ENCODE results near the gene OBSCN.

The OBSCN gene

DNA sequence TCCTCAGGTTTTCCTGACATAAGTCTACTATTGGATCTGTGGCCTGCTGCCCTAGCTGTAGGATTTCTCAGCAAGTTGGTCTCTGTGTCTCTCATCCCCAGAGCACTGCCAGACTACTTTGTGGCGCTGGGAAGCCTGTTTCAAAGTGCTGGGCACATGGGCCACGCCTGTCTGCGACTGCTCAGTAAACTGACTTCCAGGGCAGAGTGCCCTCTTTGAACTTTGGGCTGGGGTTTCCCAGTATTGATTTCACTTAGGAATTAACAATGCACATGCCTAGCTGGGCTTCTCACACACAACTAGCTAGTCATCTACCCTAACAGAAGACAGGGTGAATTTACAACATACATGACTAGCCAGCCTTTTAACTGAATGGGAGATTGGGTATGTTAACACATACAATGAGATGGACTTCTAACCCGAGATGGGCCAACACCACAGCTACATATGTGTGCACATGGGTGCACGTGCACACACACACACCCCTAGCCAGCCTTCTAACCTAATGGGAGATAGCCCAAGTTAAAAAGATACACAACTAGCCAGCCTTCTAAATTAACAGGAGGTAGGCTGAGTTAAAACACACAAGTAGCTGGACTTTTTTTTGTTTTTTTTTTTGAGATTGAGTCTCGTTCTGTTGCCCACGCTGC is 215.7 kb downstream of the OBSCN start:
- Histone ChIP-seq H2BK12ac (ENCODE audit: low read length in 2 of 2) (no peak overlapping the region), H3K27me3 (ENCODE audit: control insufficient read depth in 1 of 2, insufficient read depth in 1 of 2, low read length in 2 of 2) (peaks cover 0 to 9% of the 10 kb centered on the region in 2 experiments), H2AK5ac (ENCODE audit: low read length, severe bottlenecking) (no peak overlapping the region), H3K23ac (ENCODE audit: low read length in 2 of 2) (no peak overlapping the region), H3K27ac (ENCODE audit: low read length, poor library complexity, severe bottlenecking) (no peak overlapping the region), H3K4me2 (ENCODE audit: low read length, poor library complexity, severe bottlenecking) (no peak overlapping the region), H3K4ac (ENCODE audit: low read depth in 1 of 2, low read length in 2 of 2) (no peak overlapping the region), H3K9me3 (ENCODE audit: control insufficient read depth, low read length) (no peaks in the 10 kb centered on the region), H3K9ac (ENCODE audit: low read length) (no peak overlapping the region), H2BK15ac (ENCODE audit: low read depth, poor library complexity, severe bottlenecking) (no peak overlapping the region), H3K79me1 (replicated peaks; ENCODE audit: low read length, poor library complexity, severe bottlenecking) (no peaks in the 10 kb centered on the region), H3K18ac (ENCODE audit: low read depth in 1 of 2, low read length in 2 of 2) (no peak overlapping the region), H2BK5ac (ENCODE audit: low read depth, low read length, poor library complexity, severe bottlenecking) (no peak overlapping the region), H2AFZ (ENCODE audit: low read depth, low read length) (no peak overlapping the region), H4K91ac (ENCODE audit: low read length) (no peak overlapping the region), H4K8ac (ENCODE audit: low read length) (peak overlapping the region; percentile 12), H2BK120ac (ENCODE audit: low read depth, low read length) (no peak overlapping the region), H3K14ac (ENCODE audit: low read length in 2 of 2) (no peak overlapping the region), H3K4me1 (ENCODE audit: control insufficient read depth, insufficient read depth, low read depth, low read length) (no peaks in the 10 kb centered on the region), H3K36me3 (ENCODE audit: control insufficient read depth in 1 of 2, insufficient read depth in 2 of 2, low read depth in 1 of 2, low read length in 2 of 2) (peaks cover 0 to 5% of the 10 kb centered on the region in 2 experiments), H3K4me3 (ENCODE audit: insufficient read depth in 1 of 2, low read depth in 1 of 2, low read length in 2 of 2) (no peak overlapping the region)
- WGBS = 96% methylated on average over 6 of the region's 7 CpGs
- no peak for DNase-seq

GRCh38 chr1:228424685-228425660 is 217.1 kb downstream of the OBSCN start:
- H3K4ac ChIP-seq (ENCODE audit: low read depth in 1 of 2, low read length in 2 of 2) = no peak overlapping the region
- no peak for DNase-seq
- WGBS = 97% methylated on average over 62 of the region's 62 CpGs
- H3K14ac ChIP-seq (ENCODE audit: low read length in 2 of 2) = no peak overlapping the region
- no peak overlapping the region for H3K18ac ChIP-seq (ENCODE audit: low read depth in 1 of 2, low read length in 2 of 2)
- no peak overlapping the region for H2BK120ac ChIP-seq (ENCODE audit: low read depth, low read length)
- no peak overlapping the region for H2BK15ac ChIP-seq (ENCODE audit: low read depth, poor library complexity, severe bottlenecking)
- H3K4me3 ChIP-seq (ENCODE audit: insufficient read depth in 1 of 2, low read depth in 1 of 2, low read length in 2 of 2) = no peak overlapping the region
- no peak overlapping the region for H3K23ac ChIP-seq (ENCODE audit: low read length in 2 of 2)
- peak overlapping the region; percentile 7 for H4K8ac ChIP-seq (ENCODE audit: low read length)
- H3K9me3 ChIP-seq (ENCODE audit: control insufficient read depth, low read length) = no peaks in the 10 kb centered on the region
- no peak overlapping the region for H2BK12ac ChIP-seq (ENCODE audit: low read length in 2 of 2)
- H3K9ac ChIP-seq (ENCODE audit: low read length) = no peak overlapping the region
- H3K79me1 ChIP-seq (replicated peaks; ENCODE audit: low read length, poor library complexity, severe bottlenecking) = no peaks in the 10 kb centered on the region
- H3K27me3 ChIP-seq (ENCODE audit: control insufficient read depth in 1 of 2, insufficient read depth in 1 of 2, low read length in 2 of 2) = peaks cover 8 to 24% of the 10 kb centered on the region in 2 experiments
- no peak overlapping the region for H2BK5ac ChIP-seq (ENCODE audit: low read depth, low read length, poor library complexity, severe bottlenecking)
- no peak overlapping the region for H2AFZ ChIP-seq (ENCODE audit: low read depth, low read length)
- no peak overlapping the region for H3K4me2 ChIP-seq (ENCODE audit: low read length, poor library complexity, severe bottlenecking)
- no peak overlapping the region for H3K27ac ChIP-seq (ENCODE audit: low read length, poor library complexity, severe bottlenecking)
- H2AK5ac ChIP-seq (ENCODE audit: low read length, severe bottlenecking) = no peak overlapping the region
- peak overlapping the region; percentile 35 for H4K91ac ChIP-seq (ENCODE audit: low read length)
- no peaks in the 10 kb centered on the region for H3K4me1 ChIP-seq (ENCODE audit: control insufficient read depth, insufficient read depth, low read depth, low read length)
- H3K36me3 ChIP-seq (ENCODE audit: control insufficient read depth in 1 of 2, insufficient read depth in 2 of 2, low read depth in 1 of 2, low read length in 2 of 2) = peaks cover 0 to 5% of the 10 kb centered on the region in 2 experiments

DNA sequence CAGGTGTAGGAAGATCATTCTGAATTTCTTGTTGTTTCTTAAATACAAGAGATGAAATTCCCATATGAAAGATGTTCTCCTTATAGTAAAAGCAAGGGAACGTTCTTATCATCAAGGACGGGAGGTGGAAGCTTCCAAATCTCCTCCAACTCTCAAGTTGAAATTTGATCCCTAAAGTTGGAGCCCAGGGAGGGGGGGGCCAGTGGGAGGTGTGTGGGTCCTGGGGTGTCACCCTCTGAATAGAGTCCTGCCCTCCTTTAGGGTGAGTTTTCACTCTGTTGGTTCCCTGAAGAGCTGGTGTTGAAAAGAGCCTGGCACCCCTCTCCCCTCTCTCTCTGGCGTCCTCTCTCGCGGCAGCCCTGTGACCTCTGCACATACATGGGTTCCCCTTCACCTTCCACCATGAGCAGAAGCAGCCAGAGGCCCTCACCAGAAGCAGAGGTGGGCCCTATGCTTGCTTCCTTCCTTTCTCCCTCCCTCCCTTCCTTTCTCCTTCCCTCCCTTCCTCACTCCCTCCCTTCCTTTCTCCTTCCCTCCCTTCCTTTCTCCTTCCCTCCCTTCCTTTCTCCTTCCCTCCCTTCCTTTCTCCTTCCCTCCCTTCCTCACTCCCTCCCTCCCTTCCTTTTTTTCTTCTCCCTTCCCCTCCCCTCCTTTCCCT is 218.8 kb downstream of the OBSCN start:
- no peaks in the 10 kb centered on the region for H3K9me3 ChIP-seq (ENCODE audit: control insufficient read depth, low read length)
- no peak overlapping the region for H3K27ac ChIP-seq (ENCODE audit: low read length, poor library complexity, severe bottlenecking)
- no peak overlapping the region for H2BK15ac ChIP-seq (ENCODE audit: low read depth, poor library complexity, severe bottlenecking)
- H3K23ac ChIP-seq (ENCODE audit: low read length in 2 of 2) = no peak overlapping the region
- H2AK5ac ChIP-seq (ENCODE audit: low read length, severe bottlenecking) = no peak overlapping the region
- no peak for DNase-seq
- H3K14ac ChIP-seq (ENCODE audit: low read length in 2 of 2) = no peak overlapping the region
- H3K4me3 ChIP-seq (ENCODE audit: insufficient read depth in 1 of 2, low read depth in 1 of 2, low read length in 2 of 2) = no peak overlapping the region
- no peak overlapping the region for H3K18ac ChIP-seq (ENCODE audit: low read depth in 1 of 2, low read length in 2 of 2)
- H2BK12ac ChIP-seq (ENCODE audit: low read length in 2 of 2) = no peak overlapping the region
- no peak overlapping the region for H3K4ac ChIP-seq (ENCODE audit: low read depth in 1 of 2, low read length in 2 of 2)
- peaks cover 0 to 5% of the 10 kb centered on the region in 2 experiments for H3K36me3 ChIP-seq (ENCODE audit: control insufficient read depth in 1 of 2, insufficient read depth in 2 of 2, low read depth in 1 of 2, low read length in 2 of 2)
- H3K9ac ChIP-seq (ENCODE audit: low read length) = no peak overlapping the region
- no peak overlapping the region for H2BK5ac ChIP-seq (ENCODE audit: low read depth, low read length, poor library complexity, severe bottlenecking)
- no peak overlapping the region for H4K8ac ChIP-seq (ENCODE audit: low read length)
- H3K79me1 ChIP-seq (replicated peaks; ENCODE audit: low read length, poor library complexity, severe bottlenecking) = no peaks in the 10 kb centered on the region
- no peak overlapping the region for H4K91ac ChIP-seq (ENCODE audit: low read length)
- H3K4me2 ChIP-seq (ENCODE audit: low read length, poor library complexity, severe bottlenecking) = no peak overlapping the region
- no peak overlapping the region for H2AFZ ChIP-seq (ENCODE audit: low read depth, low read length)
- no peaks in the 10 kb centered on the region for H3K4me1 ChIP-seq (ENCODE audit: control insufficient read depth, insufficient read depth, low read depth, low read length)
- WGBS = 82% methylated on average over 5 of the region's 5 CpGs
- peaks cover 11 to 29% of the 10 kb centered on the region in 2 experiments for H3K27me3 ChIP-seq (ENCODE audit: control insufficient read depth in 1 of 2, insufficient read depth in 1 of 2, low read length in 2 of 2)
- no peak overlapping the region for H2BK120ac ChIP-seq (ENCODE audit: low read depth, low read length)

DNA sequence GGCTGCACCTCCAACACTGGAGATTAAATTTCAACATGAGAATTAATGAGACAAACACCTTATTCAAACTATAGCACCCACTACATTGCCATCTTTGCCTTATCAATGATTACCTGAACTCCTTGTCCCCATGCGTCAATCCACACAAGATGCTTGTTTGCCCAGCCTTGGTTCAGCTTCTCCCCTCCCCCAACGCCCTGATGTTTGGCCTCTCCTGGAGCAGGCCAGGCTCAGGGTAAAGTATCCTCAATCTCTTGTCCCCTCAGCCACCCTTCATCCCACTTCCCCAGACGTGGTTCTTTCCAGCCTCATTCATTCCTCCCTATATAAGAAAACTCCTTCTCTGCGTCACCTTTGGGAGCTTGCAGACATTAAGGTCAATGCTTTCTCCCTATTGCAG is 220.6 kb downstream of the OBSCN start:
- H3K18ac ChIP-seq (ENCODE audit: low read depth in 1 of 2, low read length in 2 of 2) = no peak overlapping the region
- no peak for DNase-seq
- no peak overlapping the region for H2BK5ac ChIP-seq (ENCODE audit: low read depth, low read length, poor library complexity, severe bottlenecking)
- H3K36me3 ChIP-seq (ENCODE audit: control insufficient read depth in 1 of 2, insufficient read depth in 2 of 2, low read depth in 1 of 2, low read length in 2 of 2) = peaks cover 0 to 5% of the 10 kb centered on the region in 2 experiments
- no peak overlapping the region for H2AFZ ChIP-seq (ENCODE audit: low read depth, low read length)
- no peak overlapping the region for H3K27ac ChIP-seq (ENCODE audit: low read length, poor library complexity, severe bottlenecking)
- no peak overlapping the region for H4K91ac ChIP-seq (ENCODE audit: low read length)
- no peak overlapping the region for H4K8ac ChIP-seq (ENCODE audit: low read length)
- no peak overlapping the region for H3K4ac ChIP-seq (ENCODE audit: low read depth in 1 of 2, low read length in 2 of 2)
- no peak overlapping the region for H3K14ac ChIP-seq (ENCODE audit: low read length in 2 of 2)
- H3K9ac ChIP-seq (ENCODE audit: low read length) = no peak overlapping the region
- H2BK15ac ChIP-seq (ENCODE audit: low read depth, poor library complexity, severe bottlenecking) = no peak overlapping the region
- H2BK120ac ChIP-seq (ENCODE audit: low read depth, low read length) = no peak overlapping the region
- no peak overlapping the region for H3K4me3 ChIP-seq (ENCODE audit: insufficient read depth in 1 of 2, low read depth in 1 of 2, low read length in 2 of 2)
- H3K79me1 ChIP-seq (replicated peaks; ENCODE audit: low read length, poor library complexity, severe bottlenecking) = no peaks in the 10 kb centered on the region
- no peak overlapping the region for H3K4me2 ChIP-seq (ENCODE audit: low read length, poor library complexity, severe bottlenecking)
- no peak overlapping the region for H3K23ac ChIP-seq (ENCODE audit: low read length in 2 of 2)
- peaks cover 14 to 29% of the 10 kb centered on the region in 2 experiments for H3K27me3 ChIP-seq (ENCODE audit: control insufficient read depth in 1 of 2, insufficient read depth in 1 of 2, low read length in 2 of 2)
- H2AK5ac ChIP-seq (ENCODE audit: low read length, severe bottlenecking) = no peak overlapping the region
- no peak overlapping the region for H2BK12ac ChIP-seq (ENCODE audit: low read length in 2 of 2)
- WGBS = 72% methylated on average over 4 of the region's 4 CpGs
- H3K9me3 ChIP-seq (ENCODE audit: control insufficient read depth, low read length) = no peaks in the 10 kb centered on the region
- no peaks in the 10 kb centered on the region for H3K4me1 ChIP-seq (ENCODE audit: control insufficient read depth, insufficient read depth, low read depth, low read length)
